ENCODE data around the gene HJV.

The HJV gene

DNA sequence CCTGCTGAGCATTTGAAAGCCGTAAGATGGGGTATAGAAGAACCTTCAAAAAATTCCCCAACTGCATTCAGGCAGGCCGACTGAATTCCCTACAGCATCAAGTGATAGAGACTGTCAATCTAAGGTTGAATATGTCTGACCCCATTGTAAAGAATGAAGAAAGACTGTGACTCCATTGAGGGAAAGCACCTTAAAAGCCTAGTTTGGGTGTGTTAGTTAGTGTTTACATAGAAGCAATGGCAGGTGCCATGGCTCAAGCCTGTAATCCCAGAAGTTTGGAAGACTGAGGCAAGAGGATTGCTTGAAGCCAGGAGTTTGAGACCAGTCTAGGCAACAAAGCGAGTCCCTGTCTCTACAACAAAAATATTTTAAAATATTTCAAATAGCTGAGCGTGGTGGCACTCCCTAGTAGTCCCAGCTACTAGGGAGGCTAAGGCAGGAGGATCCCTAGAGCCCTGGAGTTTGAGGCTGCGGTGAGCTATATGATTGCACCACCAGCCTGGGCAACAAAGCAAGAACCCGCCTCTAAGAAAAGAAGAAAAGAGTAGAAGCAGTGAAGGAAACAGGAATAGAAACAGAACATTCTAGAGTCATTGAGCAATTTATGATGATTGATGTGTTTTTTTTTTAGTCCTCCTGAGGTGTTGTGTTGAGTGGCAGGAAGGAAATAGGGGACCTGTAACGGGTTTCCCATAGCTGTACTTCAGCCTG, 41.6 kb downstream of the HJV start:
- Histone ChIP-seq H3K36me3 (ENCODE audit: control insufficient read depth, insufficient read depth, low read length) (no peaks in the 10 kb centered on the region), H3K27me3 (replicated peaks; ENCODE audit: control insufficient read depth, insufficient read depth, low read length) (no peaks in the 10 kb centered on the region), H3K4me3 (replicated peaks; ENCODE audit: low read depth, low read length) (no peak overlapping the region)
- TF ChIP-seq, protein P1, sequence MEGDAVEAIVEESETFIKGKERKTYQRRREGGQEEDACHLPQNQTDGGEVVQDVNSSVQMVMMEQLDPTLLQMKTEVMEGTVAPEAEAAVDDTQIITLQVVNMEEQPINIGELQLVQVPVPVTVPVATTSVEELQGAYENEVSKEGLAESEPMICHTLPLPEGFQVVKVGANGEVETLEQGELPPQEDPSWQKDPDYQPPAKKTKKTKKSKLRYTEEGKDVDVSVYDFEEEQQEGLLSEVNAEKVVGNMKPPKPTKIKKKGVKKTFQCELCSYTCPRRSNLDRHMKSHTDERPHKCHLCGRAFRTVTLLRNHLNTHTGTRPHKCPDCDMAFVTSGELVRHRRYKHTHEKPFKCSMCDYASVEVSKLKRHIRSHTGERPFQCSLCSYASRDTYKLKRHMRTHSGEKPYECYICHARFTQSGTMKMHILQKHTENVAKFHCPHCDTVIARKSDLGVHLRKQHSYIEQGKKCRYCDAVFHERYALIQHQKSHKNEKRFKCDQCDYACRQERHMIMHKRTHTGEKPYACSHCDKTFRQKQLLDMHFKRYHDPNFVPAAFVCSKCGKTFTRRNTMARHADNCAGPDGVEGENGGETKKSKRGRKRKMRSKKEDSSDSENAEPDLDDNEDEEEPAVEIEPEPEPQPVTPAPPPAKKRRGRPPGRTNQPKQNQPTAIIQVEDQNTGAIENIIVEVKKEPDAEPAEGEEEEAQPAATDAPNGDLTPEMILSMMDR (IDR thresholded peaks at IDR 0.05; ENCODE audit: insufficient read depth, low read length, poor library complexity, severe bottlenecking), result no peak
- DNase-seq (ENCODE audit: extremely low read depth, insufficient read length), result peak; percentile 50

DNA sequence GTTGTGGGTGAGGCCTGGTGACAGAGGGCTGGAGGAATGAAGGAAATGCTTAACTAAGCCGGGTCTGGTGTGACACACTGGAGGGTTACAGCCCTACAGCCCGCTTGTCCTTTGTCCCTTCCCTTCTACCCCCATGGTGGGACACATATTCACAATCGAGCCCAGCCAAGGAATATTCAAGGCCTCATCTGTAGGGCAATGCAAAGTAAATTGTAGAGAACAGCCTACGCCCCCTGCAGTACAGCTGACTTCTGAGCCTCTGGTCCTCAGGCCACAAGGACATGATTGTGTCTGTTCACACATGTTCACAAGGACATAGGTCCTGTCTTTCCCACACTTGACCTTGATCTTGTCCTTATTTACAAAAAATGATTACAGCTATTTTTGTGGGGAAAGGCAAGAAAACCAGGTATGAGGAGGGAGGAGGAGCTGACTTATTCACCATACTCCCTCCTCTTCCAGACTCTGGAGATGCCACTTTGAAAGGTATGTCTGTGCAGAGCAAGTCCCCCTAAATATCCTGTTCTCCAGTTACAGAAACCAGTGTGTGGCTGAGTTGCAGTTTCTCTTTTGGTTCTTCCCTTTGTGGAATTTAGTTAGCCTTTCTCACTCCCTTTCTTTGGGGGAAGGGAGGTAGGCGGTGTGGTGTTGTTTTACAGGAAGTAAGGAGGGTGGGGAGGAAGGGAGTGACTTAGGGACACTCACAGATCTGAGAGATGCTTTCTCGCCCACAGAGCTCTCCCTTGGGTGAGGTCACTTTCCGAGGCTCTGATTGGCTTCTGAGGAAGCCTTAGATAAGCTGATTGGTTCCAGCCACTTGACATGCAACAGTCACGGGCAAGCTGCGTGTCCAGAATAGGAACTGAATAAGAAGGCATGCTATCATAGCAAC, 42.4 kb downstream of the HJV start:
- Histone ChIP-seq H3K4me3 (replicated peaks; ENCODE audit: low read depth, low read length) (no peak overlapping the region), H3K27me3 (replicated peaks; ENCODE audit: control insufficient read depth, insufficient read depth, low read length) (no peaks in the 10 kb centered on the region), H3K36me3 (ENCODE audit: control insufficient read depth, insufficient read depth, low read length) (no peaks in the 10 kb centered on the region)
- DNase-seq (ENCODE audit: extremely low read depth, insufficient read length), result peak; percentile 83
- TF ChIP-seq, protein P1 (IDR thresholded peaks at IDR 0.05; ENCODE audit: insufficient read depth, low read length, poor library complexity, severe bottlenecking), result peak; percentile 47

DNA sequence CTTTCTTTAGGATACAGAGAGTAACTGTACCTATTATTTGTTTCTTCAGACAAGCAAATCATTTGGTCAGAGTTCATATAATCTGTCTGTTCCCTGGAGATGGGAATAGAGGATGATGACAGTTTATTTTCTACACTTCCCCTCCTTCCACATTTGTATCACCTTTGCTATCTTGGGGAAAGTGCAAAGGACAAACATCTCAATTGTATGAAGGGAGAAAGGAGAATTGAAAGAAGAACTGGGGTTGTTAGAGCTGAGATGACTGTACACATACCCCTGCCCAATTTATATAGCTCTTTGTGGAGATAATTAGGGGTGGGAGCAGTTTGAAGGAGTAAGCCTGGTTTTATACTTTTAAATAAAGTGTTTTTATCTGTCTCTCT, 43.1 kb downstream of the HJV start:
- H3K4me3 ChIP-seq (replicated peaks; ENCODE audit: low read depth, low read length), result no peak overlapping the region
- TF ChIP-seq, protein P1 (IDR thresholded peaks at IDR 0.05; ENCODE audit: insufficient read depth, low read length, poor library complexity, severe bottlenecking), result no peak
- peak; percentile 22 for DNase-seq (ENCODE audit: extremely low read depth, insufficient read length)
- H3K27me3 ChIP-seq (replicated peaks; ENCODE audit: control insufficient read depth, insufficient read depth, low read length), result no peaks in the 10 kb centered on the region
- no peaks in the 10 kb centered on the region for H3K36me3 ChIP-seq (ENCODE audit: control insufficient read depth, insufficient read depth, low read length)

DNA sequence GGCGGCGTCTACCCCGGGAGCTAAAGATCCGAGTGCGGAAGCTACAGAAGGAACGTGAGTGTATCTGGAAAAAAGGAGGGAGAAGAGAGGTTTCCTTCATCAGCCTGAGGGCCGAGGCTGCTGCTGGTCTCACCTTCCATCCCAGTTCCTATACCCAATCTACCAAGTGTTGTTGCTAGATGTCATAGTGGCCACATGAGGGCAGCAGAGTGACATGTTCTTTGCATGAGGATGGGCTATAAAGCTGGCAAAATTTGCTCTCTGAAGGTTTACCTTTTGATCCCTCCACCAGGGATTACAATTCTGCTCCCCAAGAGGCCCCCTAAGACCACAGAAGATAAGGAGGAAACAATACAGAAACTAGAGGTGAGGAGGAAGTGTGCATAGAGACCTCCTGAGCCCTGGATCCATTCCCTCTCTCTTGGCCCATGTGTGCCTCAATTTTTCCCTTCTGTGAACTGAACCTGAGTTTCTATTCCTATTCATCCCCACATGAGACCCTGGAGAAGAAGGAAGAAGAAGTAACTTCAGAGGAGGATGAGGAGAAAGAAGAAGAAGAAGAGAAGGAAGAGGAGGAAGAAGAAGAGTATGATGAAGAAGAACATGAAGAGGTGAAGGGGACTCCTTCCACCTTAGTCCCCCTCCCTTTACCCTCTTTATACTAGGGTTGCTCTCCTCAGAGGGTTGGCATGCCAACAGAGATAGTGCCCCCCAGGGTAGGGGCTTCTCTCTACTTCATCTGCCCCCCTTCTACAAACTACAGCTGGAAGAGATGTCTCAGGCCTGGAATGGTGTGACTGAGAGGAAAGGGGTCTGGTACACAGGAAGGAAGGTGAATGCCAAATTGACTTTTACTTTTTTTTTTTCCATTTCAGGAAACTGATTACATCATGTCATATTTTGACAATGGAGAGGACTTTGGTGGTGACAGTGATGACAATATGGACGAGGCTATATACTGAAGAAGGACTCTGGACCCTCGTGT, 43.8 kb downstream of the HJV start:
- Histone ChIP-seq H3K4me3 (replicated peaks; ENCODE audit: low read depth, low read length) (no peak overlapping the region), H3K36me3 (ENCODE audit: control insufficient read depth, insufficient read depth, low read length) (no peaks in the 10 kb centered on the region), H3K27me3 (replicated peaks; ENCODE audit: control insufficient read depth, insufficient read depth, low read length) (no peaks in the 10 kb centered on the region)
- peak; percentile 25 for DNase-seq (ENCODE audit: extremely low read depth, insufficient read length)
- TF ChIP-seq, protein P1 (IDR thresholded peaks at IDR 0.05; ENCODE audit: insufficient read depth, low read length, poor library complexity, severe bottlenecking), result peak; percentile 71

DNA sequence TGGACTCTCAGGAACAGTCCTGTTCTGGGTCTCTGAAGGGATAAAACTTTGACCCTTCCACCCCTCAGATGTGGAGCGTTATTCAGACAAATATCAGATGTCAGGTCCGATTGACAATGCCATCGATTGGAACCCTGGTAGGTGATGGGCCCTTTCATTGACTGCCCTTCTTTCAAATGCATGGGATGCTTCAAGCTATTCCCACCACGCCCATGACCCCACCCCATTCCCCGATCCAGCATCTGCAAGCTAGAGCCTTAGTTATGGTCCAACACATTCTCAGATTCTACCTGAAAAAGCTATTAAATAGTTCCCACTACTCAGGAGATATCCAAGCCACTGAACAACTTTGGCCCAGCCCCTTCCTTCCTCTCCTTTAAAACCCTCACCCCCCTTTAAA, 44.5 kb downstream of the HJV start:
- H3K4me3 ChIP-seq (replicated peaks; ENCODE audit: low read depth, low read length), result no peak overlapping the region
- no peaks in the 10 kb centered on the region for H3K36me3 ChIP-seq (ENCODE audit: control insufficient read depth, insufficient read depth, low read length)
- no peak for DNase-seq (ENCODE audit: extremely low read depth, insufficient read length)
- H3K27me3 ChIP-seq (replicated peaks; ENCODE audit: control insufficient read depth, insufficient read depth, low read length), result no peaks in the 10 kb centered on the region
- TF ChIP-seq, protein P1 (IDR thresholded peaks at IDR 0.05; ENCODE audit: insufficient read depth, low read length, poor library complexity, severe bottlenecking), result no peak
